ENCODE data around the gene NEDD8. TPM values are rescaled to one million over a fixed set of nuclear protein-coding genes. Genes with fewer than 3 reads are reported as not detected.

NEDD8 gene
- total and polyA plus RNA-seq, 2 experiments from 2014 or later = 130 to 418 TPM

DNA sequence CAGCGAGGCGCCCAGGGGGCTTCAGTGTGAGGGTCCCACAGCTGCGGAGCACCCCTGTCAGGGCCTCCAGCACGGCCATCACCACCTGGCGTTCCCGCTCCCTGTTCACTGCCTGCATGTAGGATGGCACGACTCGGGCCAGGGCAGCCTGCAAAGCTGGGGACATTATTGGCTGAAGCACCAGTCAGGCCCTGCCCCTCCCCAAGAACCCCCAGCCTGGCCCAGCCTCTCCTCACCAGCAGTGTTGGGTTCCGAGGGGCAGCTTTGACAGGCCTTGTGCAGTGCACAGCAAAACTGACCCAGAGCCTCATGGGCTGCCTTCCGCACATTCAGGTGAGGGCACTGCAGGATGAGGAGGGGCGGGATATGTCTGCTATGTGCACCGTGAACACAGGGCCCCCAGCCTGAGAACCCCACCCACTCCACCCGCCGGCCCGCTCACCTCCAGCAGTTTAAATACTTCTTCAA, 49.1 kb downstream of the NEDD8 start:
- Histone ChIP-seq H4K20me1 (replicated peaks; ENCODE audit: insufficient read depth) (peaks cover 6% of the 10 kb centered on the region), H3K79me2 (replicated peaks; ENCODE audit: insufficient read depth) (peaks cover 13% of the 10 kb centered on the region; the same call in 1 of the 2 replicates), H3K4me1 (ENCODE audit: insufficient read depth) (peaks cover 4% of the 10 kb centered on the region; the same call in 1 of the 2 replicates), H3K9me2 (ENCODE audit: insufficient read depth) (no peaks in the 10 kb centered on the region), H3K36me3 (ENCODE audit: insufficient read depth) (no peaks in the 10 kb centered on the region; the same call in 1 of the 2 replicates), H3K4me3 (no peak overlapping the region), H3F3A (replicated peaks; ENCODE audit: low read depth) (no peaks in the 10 kb centered on the region; the same call in 1 of the 2 replicates), H3K27ac (ENCODE audit: low read depth) (no peak overlapping the region), H3K4me2 (no peak overlapping the region), H3K27me3 (ENCODE audit: insufficient read depth) (no peaks in the 10 kb centered on the region), H2AFZ (no peak overlapping the region)
- Mint-ChIP-seq H3K36me3 (ENCODE audit: low read depth) (peaks cover 85% of the 10 kb centered on the region), H3K4me1 (peaks cover 10% of the 10 kb centered on the region), H3K9me3 (peaks cover 3% of the 10 kb centered on the region; the same call in 2 of the 3 replicates), H3K4me3 (no peak overlapping the region; the same call in 2 of the 3 replicates), H3K27ac (no peak overlapping the region), H3K27me3 (ENCODE audit: insufficient read depth, low read depth, poor library complexity) (peaks cover 33% of the 10 kb centered on the region)
- ATAC-seq (no peak), DNase-seq (ENCODE audit: low spot score) (no peak)
- TF ChIP-seq NANOG (IDR thresholded peaks at IDR 0.05; ENCODE audit: borderline replicate concordance) (no peak), ZNF331 (CRISPR knock-in tag; IDR thresholded peaks at IDR 0.05; ENCODE audit: low read depth) (no peak), REST (IDR thresholded peaks at IDR 0.05; ENCODE audit: unreplicated experiment) (no peak), EZH2 (IDR thresholded peaks at IDR 0.05; ENCODE audit: low read depth, unreplicated experiment) (no peak), ZNF462 (CRISPR knock-in tag; IDR thresholded peaks at IDR 0.05) (no peak), ZNF114 (CRISPR knock-in tag; IDR thresholded peaks at IDR 0.05) (no peak), CREB1 (CRISPR knock-in tag; IDR thresholded peaks at IDR 0.05; ENCODE audit: low read depth) (no peak), EZH2phosphoT487 (IDR thresholded peaks at IDR 0.05; ENCODE audit: unreplicated experiment) (no peak), JUNB (IDR thresholded peaks at IDR 0.05; ENCODE audit: unreplicated experiment) (no peak)
- TF ChIP-seq, protein P1, sequence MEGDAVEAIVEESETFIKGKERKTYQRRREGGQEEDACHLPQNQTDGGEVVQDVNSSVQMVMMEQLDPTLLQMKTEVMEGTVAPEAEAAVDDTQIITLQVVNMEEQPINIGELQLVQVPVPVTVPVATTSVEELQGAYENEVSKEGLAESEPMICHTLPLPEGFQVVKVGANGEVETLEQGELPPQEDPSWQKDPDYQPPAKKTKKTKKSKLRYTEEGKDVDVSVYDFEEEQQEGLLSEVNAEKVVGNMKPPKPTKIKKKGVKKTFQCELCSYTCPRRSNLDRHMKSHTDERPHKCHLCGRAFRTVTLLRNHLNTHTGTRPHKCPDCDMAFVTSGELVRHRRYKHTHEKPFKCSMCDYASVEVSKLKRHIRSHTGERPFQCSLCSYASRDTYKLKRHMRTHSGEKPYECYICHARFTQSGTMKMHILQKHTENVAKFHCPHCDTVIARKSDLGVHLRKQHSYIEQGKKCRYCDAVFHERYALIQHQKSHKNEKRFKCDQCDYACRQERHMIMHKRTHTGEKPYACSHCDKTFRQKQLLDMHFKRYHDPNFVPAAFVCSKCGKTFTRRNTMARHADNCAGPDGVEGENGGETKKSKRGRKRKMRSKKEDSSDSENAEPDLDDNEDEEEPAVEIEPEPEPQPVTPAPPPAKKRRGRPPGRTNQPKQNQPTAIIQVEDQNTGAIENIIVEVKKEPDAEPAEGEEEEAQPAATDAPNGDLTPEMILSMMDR (conservative IDR thresholded peaks at IDR 0.05; ENCODE audit: low read depth in 2 of 2) = no peak

Measured in GM23338 (cell line).